Kidney capillary endothelial cell (primary cell): ENCODE results near the gene ACTR3.

Experiments
- DNase-seq: peaks from one replicate; pipeline ENCODE4 v3.0.0-alpha.2; 2018; ENCODE audit warnings: low spot score

Gene ACTR3

DNA sequence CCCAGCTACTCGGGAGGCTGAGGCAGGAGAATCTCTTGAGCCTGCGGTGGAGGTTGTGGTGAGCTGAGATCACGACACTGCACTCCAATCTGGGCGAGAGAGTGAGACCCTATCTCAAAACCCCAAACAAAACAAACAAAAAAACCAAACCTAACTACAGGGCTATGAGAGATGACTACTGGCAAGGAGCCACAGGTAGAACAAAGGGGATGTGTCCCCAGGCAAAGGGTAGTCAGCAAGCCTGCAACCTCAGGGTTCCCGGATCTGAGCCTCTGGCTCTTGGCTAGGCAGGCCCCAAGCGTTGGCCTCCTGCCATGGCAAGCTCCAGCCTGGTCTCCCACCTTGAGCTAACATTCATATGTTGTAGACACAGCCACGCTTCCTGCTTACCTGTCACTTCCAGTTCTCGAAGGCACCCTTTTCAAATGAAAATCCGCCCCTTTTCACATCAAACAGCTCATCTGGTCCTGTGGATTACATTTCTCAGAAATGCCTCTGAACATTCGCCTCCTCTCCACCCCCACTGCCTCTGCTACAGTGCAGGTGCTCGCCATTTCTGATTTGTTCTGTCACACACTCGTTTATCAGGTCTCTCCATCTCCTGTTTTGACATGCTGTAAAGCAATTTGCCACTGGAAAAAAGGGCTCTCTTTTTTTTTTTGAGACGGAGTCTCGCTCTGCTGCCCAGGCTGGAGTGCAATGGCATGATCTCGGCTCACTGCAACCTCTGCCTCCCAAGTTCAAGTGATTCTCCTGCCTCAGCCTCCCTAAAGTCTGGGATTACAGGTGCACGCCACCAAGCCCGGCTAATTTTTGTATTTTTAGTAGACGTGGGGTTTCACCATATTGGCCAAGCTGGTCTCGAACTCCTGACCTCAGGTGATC, 13.1 kb upstream of the ACTR3 start:
- DNase-seq: no peak

DNA sequence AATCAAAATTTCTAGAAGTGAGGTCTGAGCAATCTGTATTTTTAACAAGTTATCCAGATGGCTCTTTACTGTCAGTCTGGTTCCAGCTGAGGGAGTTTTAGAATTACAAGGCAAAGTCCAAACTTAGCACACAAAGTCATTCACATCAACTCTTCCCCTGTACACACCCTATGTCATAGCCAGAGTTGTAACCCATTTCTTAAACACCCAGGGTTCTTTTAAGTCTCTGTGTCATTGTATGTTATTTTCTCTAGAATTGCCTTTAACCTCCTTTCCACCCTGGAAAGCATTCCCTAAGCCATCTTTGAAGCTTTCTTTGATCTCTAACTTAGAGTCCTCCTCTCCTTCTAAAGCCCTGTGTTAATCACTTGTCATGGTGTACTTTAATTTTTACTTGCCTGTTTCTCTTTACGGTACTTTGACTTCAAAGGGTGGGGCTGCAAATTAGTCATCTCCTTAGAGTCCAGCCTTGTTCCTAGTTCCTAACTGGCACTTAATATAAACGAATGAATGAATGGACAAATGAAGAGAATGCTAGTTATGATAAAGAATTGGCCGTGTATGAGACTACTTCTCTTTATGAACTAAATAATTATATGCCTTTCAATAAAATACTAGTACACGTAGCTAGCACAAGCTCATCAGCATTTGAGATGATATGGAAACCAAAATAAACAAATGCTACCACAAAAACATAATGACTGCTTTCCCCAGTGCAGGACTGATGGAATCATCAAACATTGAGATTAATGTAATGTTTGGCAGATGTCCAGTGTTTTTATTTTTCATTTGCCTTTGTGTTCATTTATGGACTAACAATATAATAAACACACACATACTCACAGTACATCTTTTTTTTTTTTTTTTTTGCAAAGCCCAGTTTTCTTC, 11.9 kb upstream of the ACTR3 start:
- DNase-seq: no peak

DNA sequence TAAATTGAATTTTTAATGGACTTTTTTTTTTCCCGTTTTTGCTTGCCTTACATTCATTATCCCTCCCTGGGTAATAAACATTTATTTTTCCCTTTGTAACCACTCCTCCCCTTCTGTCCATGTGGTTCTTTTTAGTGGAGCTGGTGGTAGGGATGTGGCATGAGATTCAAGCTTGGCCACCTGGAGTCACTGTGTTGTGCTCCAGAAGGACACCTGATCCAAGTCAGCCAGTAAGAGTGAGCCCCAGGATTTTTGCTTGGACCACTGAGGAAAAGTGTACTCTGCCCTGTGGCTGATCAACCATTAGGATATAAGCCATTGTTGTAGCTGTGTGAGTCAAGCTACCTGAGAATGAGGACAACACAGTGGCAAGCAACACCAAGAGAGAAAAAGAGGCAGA, 11.1 kb upstream of the ACTR3 start:
- no peak for DNase-seq

DNA sequence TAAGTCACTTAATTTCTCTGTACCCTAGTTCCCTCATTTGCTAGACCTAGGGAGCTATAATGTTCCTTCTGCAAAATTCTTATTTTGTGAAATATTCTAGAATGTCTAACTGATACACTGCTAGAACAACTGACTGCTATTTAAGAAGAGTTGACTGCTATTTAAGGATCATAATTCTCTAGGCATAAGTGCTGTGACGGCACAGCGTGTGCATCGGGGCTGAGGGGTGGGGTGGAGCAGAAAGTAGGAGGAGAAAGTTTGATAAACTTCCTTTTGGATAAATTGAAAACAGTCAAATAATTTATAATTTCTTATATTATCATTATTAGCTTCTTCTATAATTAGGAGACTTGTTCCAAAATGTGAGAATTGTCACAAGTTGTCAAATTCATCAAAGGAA, 10.4 kb upstream of the ACTR3 start:
- no peak for DNase-seq

DNA sequence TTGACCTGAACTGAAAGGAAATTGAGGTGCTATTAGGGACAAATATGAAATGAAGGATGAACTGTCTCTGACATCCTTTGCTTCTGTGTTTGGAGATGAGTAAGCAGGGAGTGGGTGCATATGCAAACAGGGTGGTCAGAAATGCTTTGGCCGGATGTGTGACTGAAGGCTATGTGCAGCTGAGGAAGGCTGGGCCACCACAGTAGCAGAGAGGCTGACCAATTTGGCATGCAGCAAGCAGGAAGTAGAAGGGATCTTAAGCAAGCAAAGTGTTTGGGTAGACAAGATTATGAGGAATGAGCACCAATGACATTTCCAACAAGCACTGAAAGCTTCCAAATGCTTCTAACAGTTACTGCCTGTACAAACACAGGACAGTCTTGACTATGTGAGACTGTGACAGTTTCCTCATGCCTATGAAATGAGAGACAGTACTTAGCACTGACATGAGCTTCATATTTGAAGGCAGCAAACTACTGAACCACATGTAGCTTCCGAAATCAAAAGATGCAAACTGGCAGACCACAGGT, 3.3 kb upstream of the ACTR3 start:
- peak; percentile 70 for DNase-seq

DNA sequence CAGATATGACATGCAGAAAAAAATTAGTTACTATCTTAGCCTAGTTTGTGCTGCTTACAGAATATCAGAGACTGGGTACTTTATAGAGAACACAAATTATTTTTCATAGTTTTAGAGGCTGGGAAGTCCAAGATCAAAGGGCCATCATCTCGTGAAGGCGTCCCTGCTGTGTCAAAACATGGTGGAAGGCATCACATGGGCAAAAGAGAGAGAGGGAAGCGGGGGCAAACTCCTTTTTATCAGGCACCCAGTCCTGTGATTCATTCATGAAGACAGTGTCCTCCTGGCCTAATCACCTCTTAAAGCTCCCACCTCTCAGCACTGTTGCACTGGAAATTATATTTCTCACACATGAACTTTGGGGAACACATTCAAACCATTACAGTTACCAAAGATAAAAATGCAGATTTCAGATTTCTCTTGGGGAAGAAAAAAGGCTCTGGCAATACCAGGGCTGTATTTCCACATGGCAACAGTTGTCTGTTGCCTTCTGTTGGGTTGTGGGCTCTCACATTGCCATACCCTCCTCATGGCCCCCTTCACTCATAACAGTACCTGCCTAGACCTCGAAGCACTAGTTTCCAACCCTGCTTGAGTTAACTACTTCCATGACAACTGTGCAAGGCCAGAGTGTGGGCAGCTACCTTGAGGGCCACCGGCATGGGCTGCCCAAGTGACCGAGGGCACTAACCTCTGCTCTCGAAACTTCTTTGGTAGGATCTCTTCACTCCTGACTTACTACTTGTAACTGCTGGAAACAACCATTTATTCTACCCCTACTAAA, 2.7 kb upstream of the ACTR3 start:
- DNase-seq: no peak

DNA sequence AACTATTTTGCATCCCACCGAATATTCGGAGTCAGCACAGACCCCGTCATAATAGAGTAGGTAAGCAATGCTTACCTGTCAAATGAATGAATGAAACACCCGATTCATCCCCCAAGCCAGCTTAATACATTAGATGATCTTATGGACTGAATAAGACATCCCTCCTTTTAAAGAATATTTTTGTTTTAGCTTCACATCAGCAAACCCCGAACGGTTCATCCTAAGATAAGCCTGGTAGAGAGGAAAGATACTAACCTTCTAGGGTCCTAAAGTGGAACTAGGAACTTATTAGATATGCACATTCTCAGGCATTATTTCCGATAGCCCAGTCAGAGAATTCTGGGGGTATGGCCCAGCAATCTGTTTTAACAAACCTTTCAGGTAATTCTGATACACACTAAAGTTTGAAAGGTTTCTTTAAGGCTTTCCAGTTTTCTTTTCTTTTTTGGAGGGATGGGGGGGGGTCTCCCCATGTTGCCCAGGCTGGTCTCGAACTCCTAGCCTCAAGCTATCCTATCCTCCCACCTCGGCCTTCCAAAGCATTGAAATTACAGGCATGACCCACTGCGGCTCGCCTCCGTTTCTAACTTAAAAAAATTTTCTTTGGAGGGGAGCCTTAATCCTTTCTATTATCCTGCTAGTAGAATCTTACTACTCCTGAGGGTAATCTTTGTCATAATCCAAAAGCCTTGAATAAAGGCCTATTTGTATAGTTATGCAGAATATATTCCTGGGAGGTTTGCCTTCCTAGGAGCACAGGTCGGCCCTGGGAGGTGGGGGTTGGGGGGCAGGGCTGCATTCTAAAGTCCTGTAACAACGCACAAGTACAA, 1.0 kb upstream of the ACTR3 start:
- no peak for DNase-seq

DNA sequence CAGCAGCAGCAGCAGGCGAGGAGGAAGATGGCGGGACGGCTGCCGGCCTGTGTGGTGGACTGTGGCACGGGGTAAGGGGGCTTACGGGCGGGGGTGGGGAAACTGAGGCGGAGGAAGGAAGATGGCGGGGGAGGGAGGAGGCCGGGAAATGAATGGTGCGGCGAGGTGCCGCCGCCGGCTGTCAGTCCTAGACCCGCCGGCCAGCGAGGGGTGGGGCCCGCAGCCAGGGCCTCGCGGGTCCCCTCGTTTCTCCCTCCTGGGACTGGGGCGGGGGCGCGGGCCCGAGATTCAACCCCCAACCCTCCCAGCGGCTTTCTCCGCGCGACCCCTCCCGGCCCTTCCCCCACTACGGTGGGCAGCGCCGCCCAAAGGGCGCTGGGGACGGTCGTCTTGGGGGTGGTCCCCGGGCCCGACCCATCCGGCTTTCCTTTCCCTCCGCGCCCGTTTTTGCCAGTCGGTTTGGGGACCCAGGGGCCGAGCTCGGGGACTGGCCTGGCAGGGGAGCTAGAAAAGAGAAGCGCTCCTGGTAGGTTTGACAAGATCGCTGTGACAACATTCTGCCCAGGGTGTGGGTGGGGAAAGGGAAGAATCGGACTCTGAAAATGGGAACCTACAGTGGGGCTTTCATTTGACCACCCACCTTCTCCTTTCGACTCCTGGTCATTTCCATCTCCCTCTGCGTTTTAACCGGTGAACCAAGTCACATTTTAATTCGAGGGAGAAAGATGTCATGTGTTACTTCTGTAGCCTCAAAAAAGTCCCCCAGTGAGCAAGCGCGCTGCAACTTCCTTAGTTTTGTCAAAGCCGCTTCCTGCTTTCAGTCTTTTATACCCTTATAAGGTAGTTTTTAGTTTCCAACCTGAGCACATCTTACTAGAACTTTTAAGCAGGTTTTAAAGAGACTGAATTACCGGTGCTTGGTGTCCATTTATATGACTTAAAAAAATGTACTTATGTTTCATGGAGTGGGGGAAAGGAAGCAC, 655 bp downstream of the ACTR3 start:
- peak; percentile 79 for DNase-seq

DNA sequence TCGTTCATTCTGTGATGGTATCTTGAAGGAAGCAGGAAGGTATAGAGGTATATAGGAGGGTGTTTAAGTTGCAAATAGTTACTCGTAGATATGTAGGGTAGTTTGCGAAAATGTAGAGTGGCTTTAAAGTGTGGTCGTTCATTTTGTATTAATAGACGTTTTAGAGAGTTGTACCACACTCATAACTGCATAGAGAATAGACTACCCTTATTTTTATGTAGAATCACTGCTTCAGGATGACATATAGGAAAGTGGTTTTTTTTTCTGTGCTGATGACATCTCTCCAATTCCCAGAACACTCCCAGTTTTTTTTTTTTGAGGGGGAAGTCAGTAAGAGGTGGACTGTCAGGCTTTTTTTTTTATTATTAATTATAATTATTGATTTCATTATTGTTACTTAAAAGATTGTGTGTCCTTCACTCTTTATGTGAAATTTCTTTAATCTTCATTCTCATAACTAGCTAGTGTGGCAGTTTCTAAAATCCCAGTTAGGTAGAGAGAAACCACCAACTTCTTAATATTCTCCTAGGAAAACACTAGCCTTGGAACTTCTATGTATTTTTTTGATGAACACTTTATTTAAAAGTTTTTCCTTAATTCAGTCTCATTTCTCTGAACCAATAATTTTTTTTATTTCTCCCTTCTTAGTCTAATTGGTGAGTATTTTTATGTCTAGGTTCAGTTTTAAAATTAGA, 1.5 kb downstream of the ACTR3 start:
- peak; percentile 33 for DNase-seq

DNA sequence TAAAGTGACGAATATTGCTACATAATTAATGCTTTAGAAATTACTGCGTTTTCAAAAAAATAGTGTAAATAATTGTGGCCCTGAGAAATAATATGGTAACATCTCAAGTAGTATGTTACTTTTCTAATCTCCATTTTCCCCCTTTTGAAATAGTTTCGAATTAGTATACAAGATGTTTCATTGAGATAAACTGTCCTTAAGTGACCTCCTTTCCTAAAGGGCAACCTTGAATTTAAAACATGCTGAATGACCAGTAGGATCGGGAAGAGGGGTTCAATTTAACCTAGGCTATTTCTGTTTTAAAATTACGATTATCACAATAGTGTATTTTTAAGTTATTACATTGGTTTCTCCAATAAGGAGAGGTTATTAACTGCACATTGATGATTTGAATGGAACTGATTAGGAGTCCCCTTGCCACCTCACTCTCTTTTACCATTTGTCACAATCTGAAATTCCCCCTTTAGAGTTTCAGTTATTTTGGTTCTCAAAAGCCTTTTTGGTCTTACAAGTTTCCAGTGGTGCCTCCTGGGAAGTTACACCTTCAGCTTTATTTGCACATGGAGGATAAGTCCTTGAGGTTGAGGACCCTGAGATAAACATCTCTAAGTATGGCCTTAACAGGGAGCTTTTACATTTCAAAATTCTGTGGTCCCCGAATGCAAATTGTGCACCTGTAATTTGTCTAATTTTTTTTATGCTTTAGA, 2.3 kb downstream of the ACTR3 start:
- DNase-seq: no peak

DNA sequence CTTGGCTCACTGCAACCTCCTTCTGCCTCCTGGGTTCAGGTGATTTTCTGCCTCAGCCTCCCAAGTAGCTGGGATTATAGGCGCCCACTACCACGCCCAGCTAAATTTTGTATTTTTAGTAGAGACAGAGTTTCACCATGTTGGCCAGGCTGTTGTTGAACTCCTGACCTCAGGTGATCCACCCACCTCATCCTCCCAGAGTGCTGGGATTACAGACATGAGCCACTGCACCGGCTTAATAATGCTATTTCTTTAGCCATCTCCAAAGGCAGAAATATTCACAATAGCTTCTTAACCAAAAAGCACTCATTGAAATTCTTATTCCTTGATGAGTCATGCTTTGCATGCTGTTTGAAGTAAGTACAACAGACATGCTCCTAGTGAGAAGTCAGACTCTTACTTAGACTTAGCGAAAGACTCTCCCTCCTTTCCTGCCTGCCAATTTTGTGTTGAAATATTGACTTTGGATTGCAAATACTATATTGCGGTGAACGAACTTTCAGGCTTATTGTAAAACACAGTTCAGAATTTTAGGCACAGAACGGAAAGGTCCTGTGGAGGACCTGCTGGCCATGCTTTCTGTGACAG, 4.4 kb downstream of the ACTR3 start:
- peak; percentile 65 for DNase-seq

DNA sequence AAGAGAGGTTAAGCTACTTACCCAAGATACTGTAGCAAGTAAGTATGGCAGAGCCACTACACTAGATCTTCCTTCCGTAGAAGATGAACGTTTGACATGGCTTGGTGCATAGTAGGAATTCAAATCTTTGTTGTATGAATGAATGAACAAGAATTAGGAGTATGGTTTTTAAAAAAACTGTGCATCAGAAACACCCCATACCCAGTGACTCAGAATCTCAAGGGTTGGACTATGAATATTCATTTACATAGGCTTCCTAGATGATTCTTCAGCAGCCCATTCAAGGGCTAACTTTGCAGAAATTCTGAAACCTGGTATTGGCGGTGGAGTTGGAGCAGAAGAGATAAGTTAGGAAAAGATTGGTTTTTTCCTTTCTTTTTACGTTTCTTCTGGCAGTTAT, 5.4 kb downstream of the ACTR3 start:
- DNase-seq: no peak

DNA sequence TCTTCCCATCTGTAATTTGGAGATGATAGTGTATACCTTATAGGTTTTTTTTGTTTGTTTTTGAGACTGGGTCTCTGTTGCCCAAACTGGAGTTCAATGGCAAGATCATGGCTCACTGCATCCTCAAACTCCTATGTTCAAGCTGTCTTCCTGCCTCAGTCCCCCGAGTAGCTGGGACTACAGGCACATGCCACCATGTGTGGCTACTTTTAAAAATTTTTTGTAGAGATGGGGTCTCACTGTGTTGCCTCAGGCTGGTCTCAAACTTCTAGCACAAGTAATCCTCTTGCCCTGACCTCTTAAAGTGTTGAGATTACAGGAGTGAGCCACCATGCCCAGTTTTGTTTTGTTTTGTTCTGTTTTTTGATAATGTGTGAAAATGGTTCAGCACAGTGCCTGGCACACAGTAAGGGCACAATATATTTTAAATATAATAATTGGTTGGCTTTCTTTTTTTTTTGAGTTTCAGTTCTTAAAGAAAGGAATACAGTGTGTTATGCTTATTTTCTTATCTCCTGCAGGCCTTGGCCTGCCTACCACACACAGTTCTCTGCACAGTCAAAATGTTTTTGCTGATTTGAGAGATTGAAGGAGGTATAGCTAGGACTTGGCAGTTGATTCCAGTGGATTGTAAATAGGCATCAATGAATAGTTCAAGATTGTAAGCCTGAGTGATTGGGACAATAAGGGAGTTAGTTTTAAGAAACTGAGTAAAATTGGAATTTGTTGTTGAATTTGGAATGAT, 6.1 kb downstream of the ACTR3 start:
- DNase-seq: no peak

DNA sequence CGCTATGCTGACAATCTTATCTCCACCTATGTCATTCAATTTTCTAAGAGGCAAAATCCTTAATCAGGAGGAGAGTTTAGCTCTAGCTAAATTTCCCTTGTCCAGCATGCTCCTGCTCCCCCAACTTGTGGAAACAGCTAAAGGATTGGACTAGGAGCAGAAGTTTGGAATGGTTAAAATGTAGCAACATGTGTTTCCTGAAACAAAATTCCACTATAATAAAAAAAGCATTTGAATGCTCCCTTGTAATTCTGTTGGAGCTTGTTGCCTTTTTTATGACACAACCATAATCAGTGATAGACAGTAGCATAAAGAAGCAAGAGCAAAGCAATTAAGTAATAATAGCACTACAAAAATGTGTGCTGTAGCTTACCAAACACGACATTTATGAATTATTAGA, 6.9 kb downstream of the ACTR3 start:
- no peak for DNase-seq

DNA sequence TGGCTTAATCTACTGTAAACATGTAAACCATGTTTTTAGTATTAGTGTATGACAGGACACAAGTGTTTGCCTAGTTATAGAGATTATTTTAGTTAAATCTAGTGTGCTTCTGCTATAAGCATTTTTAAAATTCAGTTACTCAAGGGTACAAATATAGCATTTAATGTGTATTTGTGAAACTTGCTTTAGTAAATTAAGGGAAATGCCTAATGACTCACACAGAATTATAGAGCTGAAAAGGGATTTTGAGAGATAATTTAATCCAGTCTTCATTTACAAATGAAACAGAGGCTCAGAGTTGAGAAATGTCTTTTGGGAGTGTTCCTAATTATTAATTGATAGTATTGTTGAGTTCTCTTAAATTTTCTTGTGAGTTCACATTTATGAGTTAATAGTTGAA, 8.2 kb downstream of the ACTR3 start:
- DNase-seq: no peak

DNA sequence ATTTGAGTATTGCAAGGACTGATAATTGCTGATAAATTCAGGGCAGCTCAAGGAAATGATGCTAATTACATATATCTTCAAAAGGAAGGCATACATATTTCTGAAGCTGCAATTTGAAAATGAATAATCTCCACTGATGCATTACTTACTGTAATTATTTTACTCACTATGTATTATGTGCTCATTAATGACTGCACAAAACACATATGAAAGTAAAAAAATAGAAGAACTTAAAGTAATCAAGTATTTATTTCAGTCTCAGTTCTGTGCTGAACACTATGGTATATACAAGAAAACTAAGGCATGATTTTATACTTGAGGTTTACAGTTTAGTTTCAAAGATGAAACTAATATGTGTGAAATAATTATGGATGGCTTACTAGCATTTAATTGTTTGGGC, 9.3 kb downstream of the ACTR3 start:
- DNase-seq: no peak

DNA sequence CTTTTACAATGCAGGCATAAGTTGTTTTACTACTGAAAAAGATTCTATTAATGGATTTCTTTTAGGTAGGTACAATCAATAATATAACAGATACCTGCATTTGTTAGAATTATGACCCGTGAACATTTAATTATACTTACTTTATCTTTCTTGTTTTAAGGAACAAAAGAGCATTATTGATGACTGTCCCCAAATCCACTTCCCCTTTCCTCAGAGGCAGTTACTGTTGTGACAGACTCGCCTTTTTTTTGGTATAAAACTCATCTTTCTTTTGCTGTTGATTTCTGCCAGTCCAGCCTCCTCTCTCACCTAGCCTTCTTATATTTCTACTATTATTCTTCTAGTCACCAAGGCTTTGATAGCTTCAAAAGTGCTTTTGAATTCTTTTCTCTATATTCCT, 12.1 kb downstream of the ACTR3 start:
- DNase-seq: no peak

DNA sequence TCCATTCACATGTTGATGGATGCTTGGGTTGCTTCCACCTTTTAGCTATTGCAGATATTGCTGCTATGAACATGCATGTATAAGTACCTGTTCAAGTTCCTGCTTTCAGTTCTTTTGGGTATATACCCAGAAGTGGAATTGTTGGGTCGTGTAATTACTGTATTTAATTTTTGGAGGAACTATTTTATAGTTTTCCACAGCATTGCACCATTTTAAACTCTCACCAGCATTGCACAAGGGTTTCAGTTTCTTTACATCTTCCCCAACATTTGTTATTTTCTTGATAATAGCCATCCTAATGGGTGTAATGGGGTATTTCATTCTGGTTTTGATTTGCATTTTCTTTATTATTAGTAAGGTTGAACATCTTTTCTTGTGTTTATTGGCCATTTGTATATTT, 16.0 kb downstream of the ACTR3 start:
- no peak for DNase-seq
